Activated CD4-positive, alpha-beta T cell treated with anti-CD3 and anti-CD28 coated beads, Interleukin-2, amount 10 ng/mL, durations not matched to agents 7 days and 5 days (primary cell): Measurements from ENCODE around the gene AGO4. TPM values are rescaled to one million over a fixed set of nuclear protein-coding genes. Genes with fewer than 3 reads are reported as not detected.

Experiments
- CTCF ChIA-PET: fragments of 350-600 bp; sonication (Branson Sonifier 250); formaldehyde crosslinking; loops from one replicate; lab custom pipeline; 2021; ENCODE audit warnings: antibody characterized with exemption; lab: Charles Lee
- POLR2A ChIA-PET: fragments of 350-600 bp; sonication (Branson Sonifier 250); formaldehyde crosslinking; loops from one replicate; lab custom pipeline; 2021; ENCODE audit warnings: antibody characterized with exemption; lab: Charles Lee
- DNase-seq: peaks from one replicate; pipeline ENCODE4 v3.0.0-alpha.2; 2020
- H3K27ac Mint-ChIP-seq: one replicate; pipeline ENCODE4 v1.8.0; 2021; ENCODE audit warnings: mild to moderate bottlenecking, moderate library complexity, mixed read lengths
- H3K27me3 Mint-ChIP-seq: one replicate; pipeline ENCODE4 v1.8.0; 2021; ENCODE audit warnings: mixed read lengths
- H3K36me3 Mint-ChIP-seq: one replicate; pipeline ENCODE4 v1.8.0; 2021; ENCODE audit warnings: low read depth, mixed read lengths
- H3K4me1 Mint-ChIP-seq: one replicate; pipeline ENCODE4 v1.8.0; 2021; ENCODE audit warnings: mixed read lengths
- H3K4me3 Mint-ChIP-seq: one replicate; pipeline ENCODE4 v1.8.0; 2021; ENCODE audit warnings: mild to moderate bottlenecking, moderate library complexity, mixed read lengths
- H3K9me3 Mint-ChIP-seq: one replicate; pipeline ENCODE4 v1.8.0; 2021; ENCODE audit warnings: mixed read lengths
- total RNA-seq, 2 experiments: library from RNA; stranded (reverse); gene quantifications; one replicate each; pipeline ENCODE4 v1.2.3, GENCODE V29; 2021

AGO4 gene
- total RNA-seq, 2 experiments from 2014 or later: 14.7 to 17.5 TPM

DNA sequence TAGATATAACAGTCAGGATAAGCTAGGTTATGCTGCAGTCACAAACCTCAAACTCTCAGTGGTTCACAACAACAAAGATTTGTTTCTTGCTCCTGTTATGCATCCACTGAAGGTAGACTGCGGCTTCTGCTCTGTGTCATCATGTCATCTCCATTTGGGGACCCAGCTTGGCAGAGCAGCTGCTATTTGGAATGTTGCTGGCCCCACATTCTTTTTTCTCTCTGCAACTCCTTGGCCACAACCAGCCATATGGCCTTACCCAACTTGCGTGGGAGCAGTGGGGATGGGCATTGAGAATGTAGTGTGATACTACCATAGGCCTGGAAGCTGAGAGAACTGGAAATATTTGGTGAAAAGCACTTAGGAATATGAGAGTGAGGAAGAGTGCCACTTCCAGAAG lies 26.4 kb downstream of the AGO4 start:
- Mint-ChIP-seq H3K27me3 (no peaks in the 10 kb centered on the region), H3K27ac (no peak overlapping the region), H3K4me1 (no peaks in the 10 kb centered on the region), H3K9me3 (peaks cover 2% of the 10 kb centered on the region), H3K36me3 (peaks cover 34% of the 10 kb centered on the region), H3K4me3 (no peak overlapping the region)
- no peak for DNase-seq
- ChIA-PET CTCF (interaction anchor here (0.6 to 0.7 kb wide), 2 partner anchors 38 to 449 kb away, joined by 3 to 4 read pairs; no protein-coding TSS in a partner anchor), POLR2A (no interaction called here)

DNA sequence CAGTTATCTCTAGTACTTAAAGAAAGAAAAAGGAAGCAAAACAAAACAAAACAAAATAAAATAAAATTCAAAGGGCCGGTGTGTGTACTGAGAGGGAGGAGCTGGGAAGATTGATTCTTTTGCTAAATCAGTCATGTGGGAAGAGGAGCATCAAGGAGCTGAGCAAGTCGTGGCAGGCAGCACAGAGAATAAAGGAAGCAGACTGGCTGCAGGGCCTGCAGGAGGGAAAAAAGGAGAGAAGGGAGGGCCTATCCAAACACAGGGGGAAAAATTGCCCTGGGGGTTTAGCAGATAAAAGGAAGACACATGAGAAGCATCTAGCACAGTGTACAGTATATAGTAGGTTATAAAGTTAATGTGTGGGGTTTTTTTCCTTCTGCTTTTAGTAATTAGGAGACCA lies 27.6 kb downstream of the AGO4 start:
- peaks cover 2% of the 10 kb centered on the region for H3K9me3 Mint-ChIP-seq
- no peak overlapping the region for H3K4me3 Mint-ChIP-seq
- no peaks in the 10 kb centered on the region for H3K4me1 Mint-ChIP-seq
- H3K36me3 Mint-ChIP-seq: peaks cover 31% of the 10 kb centered on the region
- H3K27ac Mint-ChIP-seq: no peak overlapping the region
- DNase-seq: no peak
- ChIA-PET CTCF (interaction anchor here (0.8 kb wide), 1 partner anchor 15 kb away, joined by 3 read pairs; no protein-coding TSS in a partner anchor), POLR2A (no interaction called here)
- H3K27me3 Mint-ChIP-seq: no peaks in the 10 kb centered on the region

DNA sequence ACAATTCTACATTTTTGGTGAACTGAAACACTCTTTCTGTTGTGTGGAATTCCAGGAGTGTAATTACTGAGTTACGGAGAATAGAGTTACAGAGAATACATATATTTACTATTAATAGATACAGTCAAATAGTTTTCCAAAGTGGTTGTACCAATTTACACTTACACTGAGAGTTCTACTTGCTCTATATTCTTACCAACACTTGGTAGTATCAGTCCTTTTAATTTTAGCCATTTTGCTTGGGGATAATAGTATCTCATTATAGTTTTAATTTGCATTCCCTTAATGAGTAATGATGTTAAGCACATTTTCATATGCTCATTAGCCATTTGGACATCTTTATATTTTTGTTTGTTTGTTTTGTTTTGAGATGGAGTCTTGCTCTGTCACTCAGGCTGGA lies 28.9 kb downstream of the AGO4 start:
- Mint-ChIP-seq H3K27ac (no peak overlapping the region), H3K9me3 (peaks cover 2% of the 10 kb centered on the region), H3K4me1 (no peaks in the 10 kb centered on the region), H3K27me3 (no peaks in the 10 kb centered on the region), H3K36me3 (peaks cover 28% of the 10 kb centered on the region), H3K4me3 (no peak overlapping the region)
- ChIA-PET CTCF (no interaction called here), POLR2A (no interaction called here)
- DNase-seq: no peak

DNA sequence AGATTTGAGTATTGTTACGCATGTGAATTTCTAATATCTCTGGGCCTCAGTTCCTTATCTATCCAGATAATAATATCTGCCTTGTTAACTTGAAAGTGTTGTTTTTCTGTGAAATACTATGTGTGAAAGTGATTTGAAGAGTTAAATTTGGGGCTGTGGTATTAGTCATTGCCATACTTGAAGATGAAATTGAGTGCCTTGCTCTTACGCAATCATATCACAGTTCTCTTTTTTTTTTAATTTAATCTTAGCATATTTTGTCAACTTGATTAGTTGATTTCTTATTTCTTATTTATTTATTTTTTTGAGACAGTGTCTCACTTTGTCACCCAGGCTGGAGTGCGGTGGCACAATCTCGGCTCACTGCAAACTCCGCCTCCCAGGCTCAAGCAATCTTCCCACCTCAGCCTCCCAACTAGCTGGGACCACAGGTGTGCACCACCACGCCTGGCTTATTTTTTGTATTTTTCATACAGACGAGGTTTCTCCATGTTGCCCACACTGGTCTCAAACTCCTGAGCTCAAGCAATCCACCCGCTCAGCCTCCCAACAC lies 31.0 kb downstream of the AGO4 start:
- POLR2A ChIA-PET: no interaction called here
- CTCF ChIA-PET: no interaction called here
- Mint-ChIP-seq H3K36me3 (peaks cover 31% of the 10 kb centered on the region), H3K27me3 (no peaks in the 10 kb centered on the region), H3K4me1 (no peaks in the 10 kb centered on the region), H3K27ac (no peak overlapping the region), H3K4me3 (no peak overlapping the region), H3K9me3 (peaks cover 2% of the 10 kb centered on the region)
- no peak for DNase-seq

DNA sequence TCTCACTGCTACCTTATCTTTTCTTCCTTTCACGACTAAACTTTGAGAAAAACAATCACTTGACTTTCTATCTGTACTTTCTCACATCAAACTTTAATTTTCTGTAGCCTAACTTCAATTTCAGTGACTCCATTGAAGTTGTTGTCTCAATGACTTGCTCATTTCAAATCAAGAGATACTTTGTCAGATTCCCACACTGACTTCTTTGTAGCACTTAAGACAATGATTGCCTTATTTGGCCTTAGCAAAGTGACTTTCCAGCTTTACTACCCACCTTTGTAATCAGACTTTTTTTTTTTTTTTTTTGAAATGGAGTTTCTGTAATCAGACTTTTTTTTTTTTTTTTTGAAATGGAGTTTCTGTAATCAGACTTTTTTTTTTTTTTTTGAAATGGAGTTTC lies 37.0 kb downstream of the AGO4 start:
- POLR2A ChIA-PET: interaction anchor here (0.7 kb wide), 1 partner anchor 1196 kb away, joined by 3 read pairs; no protein-coding TSS in a partner anchor
- DNase-seq: no peak
- no peak overlapping the region for H3K4me3 Mint-ChIP-seq
- no peaks in the 10 kb centered on the region for H3K27me3 Mint-ChIP-seq
- H3K9me3 Mint-ChIP-seq: no peaks in the 10 kb centered on the region
- H3K36me3 Mint-ChIP-seq: peaks cover 17% of the 10 kb centered on the region
- H3K27ac Mint-ChIP-seq: no peak overlapping the region
- CTCF ChIA-PET: interaction anchor here (0.7 kb wide), 1 partner anchor 613 kb away, joined by 4 read pairs; no protein-coding TSS in a partner anchor
- H3K4me1 Mint-ChIP-seq: no peaks in the 10 kb centered on the region

DNA sequence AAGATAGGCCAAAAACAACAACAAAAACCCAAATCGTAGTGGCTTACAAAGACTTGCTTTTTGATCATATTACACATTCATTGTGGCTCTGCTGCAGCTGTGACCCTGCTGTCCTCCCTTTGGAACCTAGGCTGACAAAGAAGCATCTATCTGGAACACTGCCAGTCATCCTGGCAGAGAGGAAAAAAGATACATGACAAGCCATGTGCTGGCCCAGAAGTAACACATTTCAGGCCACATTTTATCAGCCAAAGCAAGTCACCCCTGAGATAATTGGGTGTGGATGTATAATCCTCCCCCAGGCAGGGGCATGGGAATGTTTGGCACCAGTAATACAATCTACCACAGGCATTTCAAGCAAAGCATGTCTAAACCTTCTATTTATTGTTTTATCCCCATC lies 38.0 kb downstream of the AGO4 start:
- Mint-ChIP-seq H3K4me1 (no peaks in the 10 kb centered on the region), H3K27me3 (no peaks in the 10 kb centered on the region), H3K9me3 (no peaks in the 10 kb centered on the region), H3K4me3 (no peak overlapping the region), H3K36me3 (peaks cover 21% of the 10 kb centered on the region), H3K27ac (no peak overlapping the region)
- no peak for DNase-seq
- ChIA-PET POLR2A (no interaction called here), CTCF (interaction anchor here (0.7 kb wide), 2 partner anchors 136 to 229 kb away, joined by 3 read pairs; no protein-coding TSS in a partner anchor)

DNA sequence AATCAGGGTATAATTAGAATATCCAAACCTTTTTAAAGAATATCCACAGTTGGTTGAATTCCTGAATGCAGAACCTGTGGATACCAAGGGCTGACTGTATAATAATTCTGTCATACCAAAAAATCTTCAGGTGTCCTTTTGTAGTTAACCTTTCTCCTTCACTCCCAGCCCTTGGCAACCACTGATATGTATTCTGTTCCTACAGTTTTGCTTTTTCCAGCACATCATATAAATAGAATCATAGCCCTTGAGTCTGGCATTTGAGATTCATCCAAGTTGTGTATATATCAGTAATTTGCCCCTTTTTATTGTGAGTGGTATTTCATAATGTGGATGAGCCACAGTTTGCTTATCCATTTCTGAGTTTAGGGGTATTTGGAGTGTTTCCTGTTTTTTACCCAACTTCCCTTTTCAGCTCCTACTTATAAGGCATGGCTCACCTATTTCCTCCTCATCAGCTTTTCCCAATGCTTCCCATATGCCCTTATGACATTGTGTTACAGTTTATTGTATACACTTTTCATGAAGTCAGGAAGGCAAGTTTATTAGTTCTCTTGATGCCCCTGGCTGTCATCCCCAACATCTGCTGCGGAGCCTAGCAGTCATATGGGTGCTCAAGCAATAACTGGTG lies 40.2 kb downstream of the AGO4 start:
- H3K9me3 Mint-ChIP-seq: no peaks in the 10 kb centered on the region
- ChIA-PET POLR2A (no interaction called here), CTCF (no interaction called here)
- H3K27me3 Mint-ChIP-seq: no peaks in the 10 kb centered on the region
- peaks cover 13% of the 10 kb centered on the region for H3K36me3 Mint-ChIP-seq
- no peak for DNase-seq
- no peak overlapping the region for H3K27ac Mint-ChIP-seq
- H3K4me1 Mint-ChIP-seq: no peaks in the 10 kb centered on the region
- no peak overlapping the region for H3K4me3 Mint-ChIP-seq

DNA sequence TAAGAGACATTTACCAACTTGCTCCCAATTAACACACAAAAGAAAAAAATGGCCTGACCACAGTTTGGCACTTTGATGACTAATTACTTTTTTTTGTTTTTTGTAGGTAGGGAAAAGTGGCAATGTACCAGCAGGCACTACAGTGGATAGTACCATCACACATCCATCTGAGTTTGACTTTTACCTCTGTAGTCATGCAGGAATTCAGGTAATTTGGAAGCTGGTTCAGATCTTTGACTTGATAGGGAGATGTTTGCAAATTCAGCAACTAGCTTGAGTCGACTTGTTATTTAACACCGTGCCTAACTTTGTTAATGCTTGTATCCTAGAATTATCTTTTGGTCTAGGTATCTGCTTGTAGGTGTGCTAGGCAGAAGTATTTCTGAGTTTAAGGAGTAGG lies 42.2 kb downstream of the AGO4 start:
- no peak overlapping the region for H3K27ac Mint-ChIP-seq
- H3K9me3 Mint-ChIP-seq: no peaks in the 10 kb centered on the region
- H3K27me3 Mint-ChIP-seq: no peaks in the 10 kb centered on the region
- ChIA-PET CTCF (no interaction called here), POLR2A (no interaction called here)
- H3K36me3 Mint-ChIP-seq: peaks cover 5% of the 10 kb centered on the region
- no peak overlapping the region for H3K4me3 Mint-ChIP-seq
- H3K4me1 Mint-ChIP-seq: no peaks in the 10 kb centered on the region
- DNase-seq: no peak

DNA sequence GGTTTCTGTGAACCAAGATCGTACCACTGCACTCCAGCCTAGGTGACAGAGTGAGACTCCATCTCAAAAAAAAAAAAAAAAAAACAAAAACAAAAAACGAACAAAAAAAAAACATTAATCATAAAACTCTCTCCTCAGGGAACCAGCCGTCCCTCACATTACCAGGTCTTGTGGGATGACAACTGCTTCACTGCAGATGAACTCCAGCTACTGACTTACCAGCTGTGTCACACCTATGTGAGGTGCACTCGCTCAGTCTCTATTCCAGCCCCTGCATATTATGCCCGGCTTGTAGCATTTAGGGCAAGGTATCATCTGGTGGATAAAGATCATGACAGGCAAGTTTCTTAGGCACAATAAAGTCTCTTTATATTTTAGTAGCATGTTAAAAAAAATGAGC lies 42.9 kb downstream of the AGO4 start:
- POLR2A ChIA-PET: no interaction called here
- Mint-ChIP-seq H3K27me3 (no peaks in the 10 kb centered on the region), H3K36me3 (peaks cover 5% of the 10 kb centered on the region), H3K9me3 (no peaks in the 10 kb centered on the region), H3K27ac (no peak overlapping the region), H3K4me1 (no peaks in the 10 kb centered on the region), H3K4me3 (no peak overlapping the region)
- CTCF ChIA-PET: interaction anchor here (0.9 to 1.0 kb wide), 2 partner anchors 38 to 83 kb away, joined by 3 to 4 read pairs; no protein-coding TSS in a partner anchor
- no peak for DNase-seq

DNA sequence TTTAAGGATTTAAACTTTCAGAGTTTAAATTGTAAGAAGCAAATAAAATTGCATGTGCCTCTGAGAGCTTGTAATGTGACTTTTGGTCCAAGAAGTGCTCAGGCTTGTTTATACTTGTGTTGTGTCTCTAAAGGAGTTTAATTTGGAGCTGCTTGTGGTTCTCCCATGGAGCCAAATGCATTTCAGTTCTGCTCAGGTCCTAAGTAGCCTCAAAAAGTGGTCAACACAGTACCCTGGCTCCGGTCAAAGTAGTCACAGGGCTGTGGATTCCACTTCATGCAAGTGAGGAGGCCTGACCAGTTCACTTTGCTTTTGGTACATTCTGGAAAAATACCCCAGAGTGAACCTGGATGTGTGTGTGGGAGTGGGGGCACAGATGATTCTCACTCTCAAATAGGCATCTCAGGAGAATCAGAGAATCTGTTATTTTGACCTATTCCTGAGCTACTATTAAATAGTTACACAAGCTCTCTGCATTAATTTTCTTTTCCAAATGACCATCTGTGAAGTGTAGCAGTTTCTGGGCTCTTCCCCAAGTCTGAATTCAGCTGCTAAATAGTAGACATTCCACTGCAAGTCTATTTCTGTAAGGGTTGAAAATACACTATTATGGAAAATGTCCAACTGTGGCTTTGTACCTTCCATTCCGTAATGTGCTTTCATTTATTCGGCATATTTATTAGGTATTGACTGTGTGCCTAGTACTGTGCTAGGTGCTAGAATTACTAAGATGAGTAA lies 43.5 kb downstream of the AGO4 start:
- no peak overlapping the region for H3K27ac Mint-ChIP-seq
- H3K36me3 Mint-ChIP-seq: peaks cover 5% of the 10 kb centered on the region
- CTCF ChIA-PET: interaction anchor here (0.6 to 1.0 kb wide), 3 partner anchors 38 to 567 kb away, joined by 3 to 4 read pairs (median 3); no protein-coding TSS in a partner anchor
- no peaks in the 10 kb centered on the region for H3K27me3 Mint-ChIP-seq
- POLR2A ChIA-PET: no interaction called here
- no peaks in the 10 kb centered on the region for H3K9me3 Mint-ChIP-seq
- H3K4me1 Mint-ChIP-seq: no peaks in the 10 kb centered on the region
- DNase-seq: no peak
- H3K4me3 Mint-ChIP-seq: no peak overlapping the region

DNA sequence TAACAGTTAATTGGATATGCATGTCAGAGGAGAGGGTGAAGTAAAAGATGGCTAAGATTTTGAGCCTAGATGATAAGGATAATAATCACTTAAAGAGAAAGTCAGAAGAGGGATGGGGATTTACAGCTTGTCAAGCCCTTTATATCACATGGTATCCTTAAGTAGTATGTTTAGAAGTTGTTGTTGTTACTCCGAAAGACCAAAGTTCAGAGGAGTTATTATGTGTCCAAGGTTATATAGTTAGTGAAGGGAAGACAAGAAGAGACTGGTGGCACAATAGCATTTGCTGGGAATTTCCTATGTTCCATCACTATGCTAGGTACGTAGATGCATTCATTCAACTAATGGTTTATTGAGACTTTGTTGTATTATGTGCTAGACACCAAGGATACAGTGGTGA lies 44.4 kb downstream of the AGO4 start:
- Mint-ChIP-seq H3K36me3 (peaks cover 5% of the 10 kb centered on the region), H3K4me3 (no peak overlapping the region), H3K27ac (no peak overlapping the region), H3K4me1 (no peaks in the 10 kb centered on the region), H3K9me3 (no peaks in the 10 kb centered on the region), H3K27me3 (no peaks in the 10 kb centered on the region)
- ChIA-PET POLR2A (no interaction called here), CTCF (no interaction called here)
- DNase-seq: no peak

DNA sequence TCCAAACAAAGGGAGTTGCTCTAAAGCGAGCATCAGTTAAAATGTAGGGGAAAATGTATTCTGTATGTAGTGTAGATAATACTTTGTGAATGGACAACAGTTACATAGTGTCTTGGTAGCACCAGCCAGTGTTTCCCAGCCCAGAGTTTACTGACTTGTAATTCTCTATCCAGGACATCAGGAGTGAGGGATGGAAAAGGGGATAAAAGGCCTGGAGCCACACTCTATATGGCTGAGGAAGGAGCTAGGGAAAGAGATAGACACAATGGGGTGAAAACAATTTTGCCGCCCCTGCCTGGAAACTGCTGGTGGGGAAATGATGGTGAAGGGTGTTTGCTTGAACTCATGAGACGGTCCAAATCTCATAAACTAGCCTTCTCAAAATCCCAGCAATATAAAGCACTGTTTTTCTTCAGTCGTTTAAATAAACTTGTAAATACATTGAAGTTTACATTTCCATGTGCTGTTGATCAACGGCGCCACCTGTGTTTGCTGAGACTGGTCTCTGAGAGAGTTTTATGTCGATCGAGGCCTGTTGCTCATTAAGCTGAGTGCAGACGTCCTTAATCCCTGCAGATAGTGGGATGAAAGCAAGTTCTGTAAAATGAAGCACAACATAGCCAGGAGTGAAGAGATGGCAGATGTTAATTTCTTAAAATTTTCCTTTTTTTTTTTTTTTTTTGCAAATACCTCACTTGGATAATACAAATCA lies 47.3 kb downstream of the AGO4 start:
- no peaks in the 10 kb centered on the region for H3K4me1 Mint-ChIP-seq
- ChIA-PET CTCF (interaction anchor here (1.5 kb wide), 1 partner anchor 28 kb away, joined by 4 read pairs; the partner anchor contains the start of gene AGO1), POLR2A (no interaction called here)
- peaks cover 3% of the 10 kb centered on the region for H3K36me3 Mint-ChIP-seq
- no peak overlapping the region for H3K4me3 Mint-ChIP-seq
- no peak for DNase-seq
- no peaks in the 10 kb centered on the region for H3K27me3 Mint-ChIP-seq
- H3K9me3 Mint-ChIP-seq: no peaks in the 10 kb centered on the region
- H3K27ac Mint-ChIP-seq: no peak overlapping the region
